Activated naive CD4-positive, alpha-beta T cell treated with anti-CD3 and anti-CD28 coated beads, Interleukin-2, amount 10 ng/mL, durations not matched to agents 7 days and 5 days (primary cell): ENCODE measurements around the gene TNXB.

Experiments
- CTCF ChIA-PET: fragments of 350-600 bp; sonication (Branson Sonifier 250); formaldehyde crosslinking; loops from one replicate; lab custom pipeline; 2021; ENCODE audit warnings: antibody characterized with exemption; lab: Charles Lee
- DNase-seq: peaks from one replicate; pipeline ENCODE4 v3.0.0-alpha.2; 2020
- H3K27ac Mint-ChIP-seq: one replicate; pipeline ENCODE4 v1.8.0; 2021; ENCODE audit warnings: mild to moderate bottlenecking, moderate library complexity, mixed read lengths
- H3K27me3 Mint-ChIP-seq: one replicate; pipeline ENCODE4 v1.8.0; 2021; ENCODE audit warnings: mild to moderate bottlenecking, mixed read lengths
- H3K36me3 Mint-ChIP-seq: one replicate; pipeline ENCODE4 v1.8.0; 2021; ENCODE audit warnings: mixed read lengths
- H3K4me1 Mint-ChIP-seq: one replicate; pipeline ENCODE4 v1.8.0; 2021; ENCODE audit warnings: mixed read lengths
- H3K4me3 Mint-ChIP-seq: one replicate; pipeline ENCODE4 v1.8.0; 2021; ENCODE audit warnings: mild to moderate bottlenecking, moderate library complexity, mixed read lengths
- H3K9me3 Mint-ChIP-seq: one replicate; pipeline ENCODE4 v1.8.0; 2021; ENCODE audit warnings: mixed read lengths

The TNXB gene, protein sequence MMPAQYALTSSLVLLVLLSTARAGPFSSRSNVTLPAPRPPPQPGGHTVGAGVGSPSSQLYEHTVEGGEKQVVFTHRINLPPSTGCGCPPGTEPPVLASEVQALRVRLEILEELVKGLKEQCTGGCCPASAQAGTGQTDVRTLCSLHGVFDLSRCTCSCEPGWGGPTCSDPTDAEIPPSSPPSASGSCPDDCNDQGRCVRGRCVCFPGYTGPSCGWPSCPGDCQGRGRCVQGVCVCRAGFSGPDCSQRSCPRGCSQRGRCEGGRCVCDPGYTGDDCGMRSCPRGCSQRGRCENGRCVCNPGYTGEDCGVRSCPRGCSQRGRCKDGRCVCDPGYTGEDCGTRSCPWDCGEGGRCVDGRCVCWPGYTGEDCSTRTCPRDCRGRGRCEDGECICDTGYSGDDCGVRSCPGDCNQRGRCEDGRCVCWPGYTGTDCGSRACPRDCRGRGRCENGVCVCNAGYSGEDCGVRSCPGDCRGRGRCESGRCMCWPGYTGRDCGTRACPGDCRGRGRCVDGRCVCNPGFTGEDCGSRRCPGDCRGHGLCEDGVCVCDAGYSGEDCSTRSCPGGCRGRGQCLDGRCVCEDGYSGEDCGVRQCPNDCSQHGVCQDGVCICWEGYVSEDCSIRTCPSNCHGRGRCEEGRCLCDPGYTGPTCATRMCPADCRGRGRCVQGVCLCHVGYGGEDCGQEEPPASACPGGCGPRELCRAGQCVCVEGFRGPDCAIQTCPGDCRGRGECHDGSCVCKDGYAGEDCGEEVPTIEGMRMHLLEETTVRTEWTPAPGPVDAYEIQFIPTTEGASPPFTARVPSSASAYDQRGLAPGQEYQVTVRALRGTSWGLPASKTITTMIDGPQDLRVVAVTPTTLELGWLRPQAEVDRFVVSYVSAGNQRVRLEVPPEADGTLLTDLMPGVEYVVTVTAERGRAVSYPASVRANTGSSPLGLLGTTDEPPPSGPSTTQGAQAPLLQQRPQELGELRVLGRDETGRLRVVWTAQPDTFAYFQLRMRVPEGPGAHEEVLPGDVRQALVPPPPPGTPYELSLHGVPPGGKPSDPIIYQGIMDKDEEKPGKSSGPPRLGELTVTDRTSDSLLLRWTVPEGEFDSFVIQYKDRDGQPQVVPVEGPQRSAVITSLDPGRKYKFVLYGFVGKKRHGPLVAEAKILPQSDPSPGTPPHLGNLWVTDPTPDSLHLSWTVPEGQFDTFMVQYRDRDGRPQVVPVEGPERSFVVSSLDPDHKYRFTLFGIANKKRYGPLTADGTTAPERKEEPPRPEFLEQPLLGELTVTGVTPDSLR (N-terminal part only)

DNA sequence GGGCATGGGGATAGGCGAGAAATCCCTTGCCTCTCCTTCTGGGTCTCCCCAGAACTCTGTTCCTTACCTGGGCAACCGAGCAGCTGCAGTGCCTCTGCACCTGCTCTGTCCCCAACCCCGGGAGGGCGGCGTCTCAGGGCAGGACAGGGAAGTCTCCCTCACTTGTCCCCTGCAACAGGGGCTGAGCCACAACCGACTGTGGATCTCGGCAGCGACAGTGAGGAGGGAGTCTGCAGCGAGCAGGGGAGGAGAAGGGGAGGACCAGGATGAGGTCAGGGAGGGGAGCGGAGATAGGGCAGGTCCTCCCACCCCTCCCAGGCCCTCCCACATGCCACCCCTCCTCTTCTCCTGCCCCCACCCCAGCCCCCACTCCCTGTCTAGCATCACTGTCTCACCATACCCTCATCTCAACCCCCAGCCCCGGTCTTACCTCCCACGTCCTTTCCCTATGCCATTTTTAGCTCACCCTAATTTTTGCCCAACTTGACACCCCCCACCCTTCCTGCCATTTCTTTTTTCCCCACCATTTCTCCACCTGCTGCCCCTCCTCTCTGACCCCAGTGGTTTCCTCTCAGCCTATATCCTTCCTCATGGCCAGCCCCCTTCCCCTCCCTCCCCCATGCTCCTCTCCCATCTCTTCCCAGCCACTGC lies at the start of gene TNXB:
Gene TNXB, minus strand, starts transcription at position 225 of the 651 bp plus-strand sequence. CDS start 11,140 bp downstream, outside the sequence.
- no peaks in the 10 kb centered on the region for H3K4me1 Mint-ChIP-seq
- no peaks in the 10 kb centered on the region for H3K9me3 Mint-ChIP-seq
- peaks cover 4% of the 10 kb centered on the region for H3K36me3 Mint-ChIP-seq
- no peak within 1 kb of the TSS for H3K4me3 Mint-ChIP-seq
- no peak for DNase-seq
- H3K27me3 Mint-ChIP-seq = peaks cover 45% of the 10 kb centered on the region
- CTCF ChIA-PET = interaction anchor here (0.9 kb wide), 1 partner anchor 10 kb away, joined by 3 read pairs; no protein-coding TSS in a partner anchor
- no peak within 1 kb of the TSS for H3K27ac Mint-ChIP-seq

GRCh38 chr6:32158052-32158451 lies 48.9 kb upstream of the TNXB start:
- H3K4me1 Mint-ChIP-seq = peaks cover 22% of the 10 kb centered on the region
- peaks cover 13% of the 10 kb centered on the region for H3K36me3 Mint-ChIP-seq
- H3K27ac Mint-ChIP-seq = no peak overlapping the region
- CTCF ChIA-PET = no interaction called here
- H3K27me3 Mint-ChIP-seq = peaks cover 10% of the 10 kb centered on the region
- H3K9me3 Mint-ChIP-seq = no peaks in the 10 kb centered on the region
- no peak for DNase-seq
- no peak overlapping the region for H3K4me3 Mint-ChIP-seq

DNA sequence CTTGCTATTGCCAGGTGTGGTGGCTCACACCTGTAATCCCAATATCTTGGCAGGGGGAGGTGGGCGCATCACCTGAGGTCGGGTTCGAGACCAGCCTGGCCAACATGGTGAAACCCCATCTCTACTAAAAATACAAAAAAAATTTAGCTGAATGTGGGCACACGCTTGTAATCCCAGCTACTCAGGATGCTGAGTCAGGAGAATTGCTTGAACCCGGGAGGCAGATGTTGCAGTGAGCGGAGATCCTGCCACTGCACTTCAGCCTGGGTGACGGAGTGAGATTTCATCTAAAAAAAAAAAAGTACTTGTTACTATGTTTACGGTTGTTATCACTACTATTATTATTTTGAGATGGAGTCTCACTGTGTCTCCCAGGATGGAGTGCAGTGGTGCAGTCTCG lies 47.8 kb upstream of the TNXB start:
- Mint-ChIP-seq H3K4me1 (peaks cover 34% of the 10 kb centered on the region), H3K36me3 (peaks cover 13% of the 10 kb centered on the region), H3K27me3 (peaks cover 21% of the 10 kb centered on the region), H3K4me3 (no peak overlapping the region), H3K27ac (no peak overlapping the region), H3K9me3 (no peaks in the 10 kb centered on the region)
- DNase-seq = no peak
- CTCF ChIA-PET = no interaction called here

GRCh38 chr6:32154514-32155161 lies 45.5 kb upstream of the TNXB start:
- H3K27ac Mint-ChIP-seq = peak overlapping the region; percentile 79
- H3K4me3 Mint-ChIP-seq = peak overlapping the region; percentile 83
- H3K9me3 Mint-ChIP-seq = no peaks in the 10 kb centered on the region
- DNase-seq = peak; percentile 82
- H3K27me3 Mint-ChIP-seq = peaks cover 42% of the 10 kb centered on the region
- peaks cover 13% of the 10 kb centered on the region for H3K36me3 Mint-ChIP-seq
- CTCF ChIA-PET = interaction anchor here (0.8 to 1.3 kb wide), 5 partner anchors 10 to 41 kb away, joined by 3 to 9 read pairs (median 4); no protein-coding TSS in a partner anchor
- H3K4me1 Mint-ChIP-seq = peaks cover 47% of the 10 kb centered on the region

DNA sequence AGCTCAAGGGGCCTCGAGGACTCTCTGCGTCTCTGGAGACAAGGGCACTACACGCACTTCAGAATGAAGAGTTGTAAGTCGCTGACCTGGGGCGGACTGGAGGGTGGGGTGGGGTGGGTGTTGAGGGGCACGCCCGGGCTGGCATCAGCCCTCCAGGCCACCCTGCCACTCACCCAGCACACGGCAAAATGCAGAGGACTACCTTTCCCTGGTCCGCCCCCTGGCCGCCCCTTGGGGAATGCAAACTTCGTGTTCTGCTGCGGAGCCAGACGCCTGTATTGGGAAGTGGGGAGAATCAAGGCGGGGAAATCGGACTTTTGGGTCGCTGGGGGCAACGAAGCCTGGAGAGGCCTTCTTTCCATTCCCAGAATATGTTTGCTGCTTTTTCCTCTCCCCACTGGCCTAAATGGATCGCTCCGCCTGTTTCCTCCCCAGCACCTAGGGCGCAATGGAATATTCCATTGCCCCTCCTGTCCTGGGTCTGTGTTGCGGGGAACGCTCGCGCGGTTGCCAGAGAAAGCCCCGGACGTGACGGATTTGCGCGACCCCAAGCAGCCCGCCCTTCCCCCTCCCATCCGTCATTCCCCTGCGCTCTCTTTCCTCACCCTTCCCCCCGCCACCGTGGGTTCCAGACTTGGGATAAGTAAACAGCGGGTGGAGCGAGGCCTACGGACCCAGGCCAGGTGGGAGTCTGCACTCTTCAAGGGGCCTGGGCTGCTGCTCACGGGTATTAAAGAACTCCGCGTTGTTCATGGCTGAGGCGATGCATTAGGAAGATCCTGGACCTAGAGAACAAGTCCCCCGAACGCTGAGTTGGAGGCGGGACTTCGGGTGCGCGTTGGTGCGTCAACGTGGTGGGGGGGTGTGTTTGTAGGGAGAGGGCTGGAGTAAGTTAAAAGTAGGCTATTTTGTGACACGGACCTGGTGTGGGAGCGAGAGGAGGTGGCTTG lies 44.7 kb upstream of the TNXB start, which contains the start of gene PPT2:
Gene PPT2, plus strand, starts transcription at position 578 of the 950 bp plus-strand sequence. CDS start 454 bp downstream, outside the sequence.
- Mint-ChIP-seq H3K4me1 (peaks cover 51% of the 10 kb centered on the region), H3K27ac (peak within 1 kb of the TSS; percentile 79), H3K4me3 (peak within 1 kb of the TSS; percentile 83), H3K36me3 (peaks cover 13% of the 10 kb centered on the region), H3K27me3 (peaks cover 50% of the 10 kb centered on the region), H3K9me3 (no peaks in the 10 kb centered on the region)
- peak; percentile 85 for DNase-seq
- CTCF ChIA-PET = interaction anchor here (0.8 to 1.3 kb wide), 4 partner anchors 9 to 42 kb away, joined by 3 to 9 read pairs (median 4); no protein-coding TSS in a partner anchor

DNA sequence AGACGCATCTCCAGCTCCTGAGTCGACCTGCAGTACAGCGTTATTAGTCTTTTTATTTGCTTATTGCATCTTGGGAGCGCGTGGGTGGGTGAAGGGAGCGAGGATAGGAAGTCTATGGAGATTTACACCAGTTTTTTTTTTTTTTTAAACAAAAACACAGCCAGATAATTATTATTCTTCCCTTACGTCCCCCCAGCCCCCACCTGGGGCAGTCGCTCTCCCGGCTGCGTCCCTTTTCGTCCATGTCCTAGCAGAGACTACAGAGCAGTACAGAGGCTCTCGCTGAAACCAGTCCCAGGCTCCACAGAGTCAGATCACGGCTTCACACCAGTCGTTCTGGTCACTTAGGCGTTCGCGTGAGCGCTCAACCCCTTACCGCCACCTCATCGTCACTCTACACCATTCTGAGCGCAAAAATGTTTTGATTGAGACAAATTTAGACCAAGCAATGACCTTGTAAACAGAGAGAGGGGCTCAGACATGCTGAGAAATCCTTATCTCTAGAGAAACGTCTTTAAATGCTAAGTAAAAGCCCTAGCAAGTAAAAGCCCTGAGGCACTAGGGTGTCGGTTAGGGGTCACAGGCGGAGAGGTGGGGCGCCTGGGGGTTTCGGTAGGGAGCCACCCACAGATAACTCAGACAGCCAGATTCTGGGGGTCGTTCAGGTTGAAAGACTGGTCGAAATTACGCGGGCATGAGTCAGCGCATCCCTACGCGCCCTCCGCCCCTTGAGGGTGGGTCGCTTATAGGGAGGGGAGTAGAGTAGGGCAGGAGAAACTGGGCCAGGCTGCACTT lies 43.8 kb upstream of the TNXB start:
- Mint-ChIP-seq H3K9me3 (no peaks in the 10 kb centered on the region), H3K27ac (peak overlapping the region; percentile 53), H3K4me3 (peak overlapping the region; percentile 51), H3K27me3 (peaks cover 59% of the 10 kb centered on the region), H3K36me3 (peaks cover 7% of the 10 kb centered on the region), H3K4me1 (peaks cover 59% of the 10 kb centered on the region)
- CTCF ChIA-PET = no interaction called here
- no peak for DNase-seq

- no peak for DNase-seq
- Mint-ChIP-seq H3K27ac (no peak within 1 kb of the TSS), H3K4me3 (peak within 1 kb of the TSS; percentile 51), H3K36me3 (no peaks in the 10 kb centered on the region), H3K9me3 (no peaks in the 10 kb centered on the region), H3K27me3 (peaks cover 67% of the 10 kb centered on the region), H3K4me1 (peaks cover 62% of the 10 kb centered on the region)
- CTCF ChIA-PET = interaction anchor here (1.6 kb wide), 1 partner anchor 33 kb away, joined by 5 read pairs; no protein-coding TSS in a partner anchor
Measured at GRCh38 chr6:32151863-32152768, 43.0 kb upstream of the TNXB start, which contains the start of gene PRRT1. PRRT1 (minus strand) TSS chr6:32151939; CDS start chr6:32151827, 112 bp downstream.

DNA sequence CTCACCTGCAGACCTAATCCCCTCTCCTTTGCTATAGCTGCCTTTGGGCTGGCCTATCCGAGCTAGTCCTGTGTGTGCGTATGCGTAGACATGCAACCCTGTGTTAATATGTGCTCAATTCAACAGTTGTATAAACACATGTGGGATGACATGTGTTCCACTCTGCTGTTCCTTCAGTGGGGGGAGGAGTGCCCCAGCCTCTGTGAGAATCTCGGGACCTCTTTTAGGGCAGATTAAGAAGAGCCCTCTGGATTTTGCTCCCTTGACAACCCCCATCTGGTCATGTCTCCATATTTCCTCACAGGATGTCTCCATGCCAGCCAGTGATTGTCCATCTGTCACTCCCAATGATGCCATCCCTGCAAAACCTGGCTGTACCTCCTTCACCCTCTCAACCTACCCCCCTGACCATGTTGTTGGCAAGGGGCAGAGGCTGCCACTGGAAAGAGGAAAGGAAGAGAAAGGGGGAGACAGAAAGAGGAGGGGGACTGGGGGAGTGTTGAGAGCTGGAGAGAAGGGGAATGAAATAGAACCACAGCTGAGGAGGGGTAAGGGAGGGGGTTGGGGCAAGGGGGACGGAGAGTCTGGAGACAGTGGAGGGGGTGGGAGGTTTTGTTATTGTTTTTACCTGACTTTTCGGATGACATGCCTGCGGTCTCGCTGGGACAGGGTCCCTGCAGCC lies 42.2 kb upstream of the TNXB start:
- DNase-seq = no peak
- Mint-ChIP-seq H3K36me3 (no peaks in the 10 kb centered on the region), H3K4me3 (peak overlapping the region; percentile 41), H3K27ac (no peak overlapping the region), H3K4me1 (peaks cover 62% of the 10 kb centered on the region), H3K27me3 (peaks cover 75% of the 10 kb centered on the region), H3K9me3 (no peaks in the 10 kb centered on the region)
- CTCF ChIA-PET = interaction anchor here (1.6 kb wide), 1 partner anchor 32 kb away, joined by 5 read pairs; no protein-coding TSS in a partner anchor

DNA sequence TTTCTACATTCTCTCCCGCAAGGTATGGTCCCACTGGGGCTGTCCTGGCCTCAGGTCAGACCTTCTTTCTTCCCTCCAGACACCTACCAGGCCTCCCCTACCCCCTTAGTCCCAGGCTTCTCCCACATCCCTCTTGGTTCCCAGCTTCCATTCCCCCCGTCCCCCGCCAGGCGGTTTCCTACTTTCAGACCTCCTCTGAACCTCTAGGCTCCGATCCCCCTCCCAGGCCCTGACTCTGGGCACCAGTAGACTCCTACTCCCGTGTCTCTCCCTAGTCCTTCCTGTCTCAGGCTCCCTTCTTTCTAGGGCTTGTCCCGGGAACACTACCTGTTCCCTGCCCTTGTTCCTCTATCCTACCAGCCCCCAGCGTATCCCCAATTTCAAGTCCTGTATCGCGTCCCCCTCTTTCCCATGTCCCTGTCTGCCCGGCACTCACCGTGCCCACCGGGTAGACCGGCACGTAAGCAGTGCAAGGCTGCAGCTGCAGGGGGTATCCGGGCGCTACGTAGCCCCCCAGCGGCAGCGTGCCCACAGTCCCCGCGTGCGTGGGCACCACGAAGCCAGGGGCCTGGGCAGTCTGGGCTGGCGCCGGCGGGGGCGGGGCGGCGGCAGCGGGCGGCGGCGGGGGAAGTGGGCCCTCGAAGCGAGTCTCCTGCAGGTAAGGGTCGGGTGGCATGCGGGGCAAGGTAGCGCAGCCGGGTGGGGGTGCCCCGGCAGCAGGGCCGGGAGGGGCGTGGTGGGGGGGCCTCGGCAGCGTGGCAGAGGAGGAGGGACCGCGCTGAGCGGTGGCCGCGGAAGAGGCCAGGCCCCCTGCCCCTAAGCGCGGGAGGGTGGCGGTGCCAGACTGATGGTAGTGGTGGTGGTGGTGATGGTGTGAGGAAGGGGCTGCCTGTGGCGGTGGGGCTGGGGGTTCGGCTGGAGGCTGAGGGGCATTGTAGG lies 41.1 kb upstream of the TNXB start:
- peaks cover 57% of the 10 kb centered on the region for H3K4me1 Mint-ChIP-seq
- peaks cover 84% of the 10 kb centered on the region for H3K27me3 Mint-ChIP-seq
- CTCF ChIA-PET = interaction anchor here (0.5 kb wide), 1 partner anchor 682 kb away, joined by 3 read pairs; no protein-coding TSS in a partner anchor
- H3K27ac Mint-ChIP-seq = no peak overlapping the region
- DNase-seq = no peak
- no peak overlapping the region for H3K4me3 Mint-ChIP-seq
- no peaks in the 10 kb centered on the region for H3K9me3 Mint-ChIP-seq
- H3K36me3 Mint-ChIP-seq = no peaks in the 10 kb centered on the region
